Stomach smooth muscle (tissue), 2 donors: ENCODE results near the gene PNMT.
"Not testable (repeated sequence)": the region's sequence is repeated elsewhere in the genome, so short reads cannot be mapped to it uniquely, and the experiment has no call there.

Experiments
- H3K27ac ChIP-seq: one replicate; pipeline ENCODE4 v1.7.0; 2013; ENCODE audit warnings: mild to moderate bottlenecking, low read length, inconsistent platforms
- H3K27me3 ChIP-seq, 2 donors: one replicate each; pipeline ENCODE4 v1.7.0; 2013; ENCODE audit warnings: low read length in 2 of 2; ENCODE audit not compliant: insufficient read depth in 2 of 2, control insufficient read depth in 1 of 2
- H3K36me3 ChIP-seq, 2 donors: one replicate each; pipeline ENCODE4 v1.7.0; 2013; ENCODE audit warnings: low read length in 2 of 2; ENCODE audit not compliant: control insufficient read depth in 2 of 2, insufficient read depth in 2 of 2
- H3K4me1 ChIP-seq: one replicate; pipeline ENCODE4 v1.7.0; 2013; ENCODE audit warnings: low read length; ENCODE audit not compliant: control insufficient read depth, insufficient read depth
- H3K4me3 ChIP-seq, 2 donors: one replicate each; pipeline ENCODE4 v1.7.0; 2013; ENCODE audit warnings: low read length in 2 of 2
- H3K9ac ChIP-seq, 2 donors: one replicate each; pipeline ENCODE4 v1.7.0; 2013; ENCODE audit warnings: low read length in 2 of 2, mild to moderate bottlenecking in 1 of 2
- H3K9me3 ChIP-seq, 2 donors: one replicate each; pipeline ENCODE4 v1.7.0; 2013; ENCODE audit warnings: low read length in 2 of 2; ENCODE audit not compliant: control insufficient read depth in 2 of 2
- donor health status: healthy.
- donor health status: Pancreatic carcinoma.

The PNMT gene

DNA sequence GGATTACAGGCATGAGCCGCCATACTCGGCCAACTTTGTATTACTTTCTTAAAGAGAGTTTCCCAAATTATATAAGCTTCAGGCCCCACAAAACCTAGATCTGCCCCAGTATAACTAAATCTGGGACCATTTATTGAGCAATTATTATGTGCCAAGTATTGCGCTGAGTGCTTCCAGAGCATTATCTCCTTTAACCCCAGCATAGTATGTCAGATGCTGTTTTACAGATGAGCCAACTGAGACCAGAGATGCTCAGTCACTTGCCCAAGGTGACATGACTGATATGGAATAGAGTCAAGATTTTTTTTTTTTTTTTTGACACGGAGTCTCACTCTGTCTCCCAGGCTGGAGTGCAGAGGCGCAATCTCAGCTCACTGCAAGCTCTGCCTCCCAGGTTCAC lies 29.7 kb downstream of the PNMT start:
- Histone ChIP-seq H3K27me3 (no peaks in the 10 kb centered on the region), H3K4me3 (no peak overlapping the region), H3K36me3 (no peaks in the 10 kb centered on the region), H3K9ac (no peak overlapping the region), H3K9me3 (no peaks in the 10 kb centered on the region), H3K27ac (no peak overlapping the region), H3K4me1 (peaks cover 24% of the 10 kb centered on the region)

DNA sequence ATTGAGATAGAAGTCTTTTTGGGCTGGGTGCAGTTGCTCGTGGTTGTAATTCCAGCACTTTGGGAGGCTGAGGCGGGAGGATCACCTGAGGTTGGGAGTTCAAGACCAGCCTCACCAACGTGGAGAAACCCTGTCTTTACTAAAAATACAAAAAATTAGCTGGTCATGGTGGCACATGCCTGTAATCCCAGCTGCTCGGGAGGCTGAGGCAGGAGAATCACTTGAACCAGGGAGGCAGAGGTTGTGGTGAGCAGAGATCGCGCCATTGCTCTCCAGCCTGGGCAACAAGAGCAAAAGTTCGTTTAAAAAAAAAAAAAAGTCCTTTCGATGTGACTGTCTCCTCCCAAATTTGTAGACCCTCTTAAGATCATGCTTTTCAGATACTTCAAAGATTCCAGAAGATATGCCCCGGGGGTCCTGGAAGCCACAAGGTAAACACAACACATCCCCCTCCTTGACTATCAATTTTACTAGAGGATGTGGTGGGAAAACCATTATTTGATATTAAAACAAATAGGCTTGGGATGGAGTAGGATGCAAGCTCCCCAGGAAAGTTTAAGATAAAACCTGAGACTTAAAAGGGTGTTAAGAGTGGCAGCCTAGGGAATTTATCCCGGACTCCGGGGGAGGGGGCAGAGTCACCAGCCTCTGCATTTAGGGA lies 31.0 kb downstream of the PNMT start:
- H3K9ac ChIP-seq, result peak overlapping the region; percentile 72 to 73
- H3K27ac ChIP-seq, result peak overlapping the region; percentile 62
- not testable (repeated sequence) for H3K27me3 ChIP-seq, H3K9me3 ChIP-seq, H3K36me3 ChIP-seq
- peak overlapping the region; percentile 72 to 79 for H3K4me3 ChIP-seq
- H3K4me1 ChIP-seq, result peaks cover 24% of the 10 kb centered on the region

DNA sequence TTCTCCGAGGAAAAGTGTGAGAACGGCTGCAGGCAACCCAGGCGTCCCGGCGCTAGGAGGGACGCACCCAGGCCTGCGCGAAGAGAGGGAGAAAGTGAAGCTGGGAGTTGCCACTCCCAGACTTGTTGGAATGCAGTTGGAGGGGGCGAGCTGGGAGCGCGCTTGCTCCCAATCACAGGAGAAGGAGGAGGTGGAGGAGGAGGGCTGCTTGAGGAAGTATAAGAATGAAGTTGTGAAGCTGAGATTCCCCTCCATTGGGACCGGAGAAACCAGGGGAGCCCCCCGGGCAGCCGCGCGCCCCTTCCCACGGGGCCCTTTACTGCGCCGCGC lies 31.5 kb downstream of the PNMT start, which contains the start of gene ERBB2:
TSS of gene ERBB2 (plus strand) at position 247 of the 330 bp plus-strand sequence. CDS start 175 bp downstream, outside the sequence.
- Histone ChIP-seq H3K4me3 (peak within 1 kb of the TSS; percentile 72 to 79), H3K27ac (peak within 1 kb of the TSS; percentile 62), H3K9ac (peak within 1 kb of the TSS; percentile 73 to 78), H3K9me3 (no peaks in the 10 kb centered on the region), H3K27me3 (no peaks in the 10 kb centered on the region), H3K4me1 (peaks cover 28% of the 10 kb centered on the region), H3K36me3 (no peaks in the 10 kb centered on the region)

DNA sequence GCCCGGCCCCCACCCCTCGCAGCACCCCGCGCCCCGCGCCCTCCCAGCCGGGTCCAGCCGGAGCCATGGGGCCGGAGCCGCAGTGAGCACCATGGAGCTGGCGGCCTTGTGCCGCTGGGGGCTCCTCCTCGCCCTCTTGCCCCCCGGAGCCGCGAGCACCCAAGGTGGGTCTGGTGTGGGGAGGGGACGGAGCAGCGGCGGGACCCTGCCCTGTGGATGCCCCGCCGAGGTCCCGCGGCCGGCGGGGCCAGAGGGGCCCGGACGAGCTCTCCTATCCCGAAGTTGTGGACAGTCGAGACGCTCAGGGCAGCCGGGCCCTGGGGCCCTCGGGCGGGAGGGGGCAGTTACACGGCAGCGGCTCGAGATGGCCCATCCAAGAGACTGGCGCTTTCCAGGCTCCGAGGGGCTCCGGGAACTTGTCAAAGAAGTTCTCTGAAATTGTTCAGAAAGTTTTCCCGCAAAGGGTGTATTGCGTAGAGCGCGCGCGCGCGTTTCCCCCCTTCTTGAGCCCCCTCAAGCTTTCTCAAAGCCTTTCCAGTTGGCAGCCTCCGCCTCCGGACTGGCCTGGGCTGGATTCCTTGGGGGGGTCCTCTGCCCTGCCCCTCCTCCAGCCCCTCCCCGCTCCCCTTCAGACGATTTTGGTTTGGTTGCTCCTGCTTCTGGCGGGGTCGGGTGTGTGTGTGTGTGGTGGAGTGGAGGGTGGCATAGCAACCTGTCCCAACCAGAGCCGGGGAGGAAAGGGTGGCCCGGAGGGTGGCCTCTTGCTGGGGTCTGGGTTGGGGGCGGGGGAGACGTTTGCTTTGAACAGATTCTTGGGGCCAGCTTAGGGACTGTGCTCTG lies 32.1 kb downstream of the PNMT start:
- no peaks in the 10 kb centered on the region for H3K9me3 ChIP-seq
- peak overlapping the region; percentile 72 to 79 for H3K4me3 ChIP-seq
- H3K36me3 ChIP-seq, result no peaks in the 10 kb centered on the region
- H3K27me3 ChIP-seq, result no peaks in the 10 kb centered on the region
- H3K4me1 ChIP-seq, result peaks cover 32% of the 10 kb centered on the region
- peak overlapping the region; percentile 62 for H3K27ac ChIP-seq
- H3K9ac ChIP-seq, result peak overlapping the region; percentile 73 to 78

DNA sequence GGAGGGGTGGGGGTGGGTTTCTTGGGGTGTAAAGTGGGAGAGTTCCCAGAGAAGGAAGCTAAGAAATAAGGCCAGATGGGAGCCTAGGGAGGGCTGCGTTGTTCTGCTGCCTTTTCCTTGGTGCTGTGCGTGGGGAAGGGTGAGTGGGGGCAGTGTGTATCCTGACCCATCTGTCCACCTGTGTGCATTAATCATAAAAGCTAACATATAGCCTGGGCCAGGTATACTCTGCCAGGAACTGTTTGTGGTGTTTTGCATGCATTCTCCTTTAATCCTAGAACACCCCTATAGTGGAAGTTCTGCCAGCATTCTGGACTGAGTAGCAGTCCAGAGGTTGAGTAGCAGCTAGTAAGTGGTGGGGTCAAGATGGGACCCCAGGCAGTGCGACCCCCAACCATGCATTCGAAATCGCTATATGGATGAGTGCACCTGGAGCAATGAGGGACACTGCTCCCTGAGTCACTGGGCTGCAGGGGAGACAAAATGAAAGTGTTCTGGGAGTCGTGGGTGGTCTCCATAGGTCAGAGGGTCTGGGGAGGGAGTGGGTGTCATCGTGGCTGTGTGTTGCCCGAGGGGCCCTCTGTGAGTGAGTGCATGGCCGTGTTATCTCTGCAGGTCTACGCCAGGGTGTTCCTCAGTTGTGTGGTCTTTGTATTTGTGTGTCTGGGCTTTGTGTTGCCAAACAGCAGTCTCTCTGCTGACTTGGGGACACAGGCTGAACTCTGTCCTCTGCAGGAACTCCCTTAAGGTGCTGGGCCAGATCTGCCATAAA lies 32.9 kb downstream of the PNMT start:
- peak overlapping the region; percentile 72 to 79 for H3K4me3 ChIP-seq
- H3K9me3 ChIP-seq, result no peaks in the 10 kb centered on the region
- H3K27me3 ChIP-seq, result no peaks in the 10 kb centered on the region
- H3K36me3 ChIP-seq, result no peaks in the 10 kb centered on the region
- H3K9ac ChIP-seq, result peak overlapping the region; percentile 64 to 73
- peak overlapping the region; percentile 62 for H3K27ac ChIP-seq
- H3K4me1 ChIP-seq, result peaks cover 34% of the 10 kb centered on the region

DNA sequence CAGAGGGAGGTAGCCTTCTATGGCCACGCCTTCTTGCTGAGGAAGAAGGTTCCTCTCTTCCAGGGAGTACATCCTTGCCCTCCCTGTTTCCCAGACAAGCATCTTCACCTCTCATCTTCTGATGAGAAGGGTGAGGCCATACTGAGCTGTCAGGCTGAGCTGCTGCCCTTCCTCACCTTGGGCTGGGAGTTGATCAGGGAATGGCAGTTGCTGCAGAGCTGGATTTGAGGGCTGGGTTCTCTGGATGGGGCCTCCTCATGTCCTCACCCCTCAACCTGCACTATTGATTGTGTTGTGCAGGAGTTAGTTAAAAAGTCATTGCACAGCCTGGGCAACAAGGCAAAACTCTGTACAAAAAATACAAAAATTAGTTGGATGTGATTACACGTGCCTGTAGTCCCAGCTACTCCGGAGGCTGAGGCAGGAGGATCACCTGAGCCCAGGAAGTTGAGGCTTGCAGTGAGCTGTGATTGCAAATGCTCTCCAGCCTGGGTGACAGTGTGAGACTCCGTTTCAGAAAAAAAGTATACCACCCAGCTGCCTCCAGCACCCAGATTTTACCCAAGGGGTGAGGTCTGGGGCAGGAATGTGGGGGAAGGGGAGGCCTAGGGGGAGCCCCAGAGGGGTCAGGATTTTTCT lies 33.6 kb downstream of the PNMT start:
- Histone ChIP-seq H3K4me3 (peak overlapping the region in 1 of 2 donors; percentile 79), H3K4me1 (peaks cover 36% of the 10 kb centered on the region), H3K27me3 (no peaks in the 10 kb centered on the region), H3K36me3 (peaks cover 0 to 2% of the 10 kb centered on the region in 2 donors), H3K9ac (no peak overlapping the region), H3K27ac (no peak overlapping the region), H3K9me3 (no peaks in the 10 kb centered on the region)

DNA sequence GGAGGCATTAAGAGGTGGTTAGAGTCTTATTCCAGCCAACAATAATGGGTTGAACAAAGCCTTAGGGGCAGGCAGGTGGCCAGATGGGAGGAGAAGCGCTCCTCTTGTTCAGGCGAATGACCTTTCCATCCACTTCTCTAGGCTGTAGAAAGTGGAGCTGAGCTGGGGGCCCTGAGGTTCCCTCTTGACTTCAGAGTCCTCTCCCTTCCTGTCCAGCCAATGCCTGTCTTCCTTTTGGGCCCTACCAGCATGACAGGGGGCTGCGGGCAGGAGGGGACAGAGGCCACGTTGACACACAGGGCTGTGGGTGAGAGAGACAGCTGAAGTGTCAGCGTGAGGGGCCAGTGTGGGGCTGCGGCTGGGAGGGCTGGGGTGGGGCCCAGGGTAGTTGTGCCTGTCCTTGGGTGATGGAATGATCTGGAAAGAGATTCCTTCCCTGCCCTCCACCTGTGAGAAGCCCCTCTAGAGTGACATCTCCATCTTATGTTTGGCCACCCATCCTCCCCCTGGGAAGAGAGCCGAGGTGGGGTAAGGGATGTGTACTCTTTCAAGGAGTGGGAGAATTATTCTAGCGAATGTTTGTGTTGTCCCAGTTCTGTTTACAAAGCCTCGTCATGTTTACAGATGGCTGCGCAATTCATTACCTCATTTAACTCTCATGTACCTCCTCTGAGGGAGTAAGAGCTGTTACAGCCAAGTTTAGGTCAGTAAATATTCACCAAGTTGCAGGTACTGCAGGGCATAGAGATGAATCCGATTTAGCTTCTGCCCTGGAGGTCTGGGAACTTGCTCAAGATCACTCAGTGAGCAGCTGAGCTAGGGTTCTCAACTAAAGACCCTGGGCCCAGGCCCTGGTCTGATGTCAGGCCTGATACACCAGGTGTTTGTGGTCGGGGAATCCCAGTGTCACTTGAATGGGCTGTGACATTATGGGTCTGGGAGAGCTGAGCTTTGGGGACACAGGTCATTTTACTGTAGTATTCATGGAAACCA lies 34.9 kb downstream of the PNMT start:
- H3K4me1 ChIP-seq, result peaks cover 36% of the 10 kb centered on the region
- no peak overlapping the region for H3K9ac ChIP-seq

DNA sequence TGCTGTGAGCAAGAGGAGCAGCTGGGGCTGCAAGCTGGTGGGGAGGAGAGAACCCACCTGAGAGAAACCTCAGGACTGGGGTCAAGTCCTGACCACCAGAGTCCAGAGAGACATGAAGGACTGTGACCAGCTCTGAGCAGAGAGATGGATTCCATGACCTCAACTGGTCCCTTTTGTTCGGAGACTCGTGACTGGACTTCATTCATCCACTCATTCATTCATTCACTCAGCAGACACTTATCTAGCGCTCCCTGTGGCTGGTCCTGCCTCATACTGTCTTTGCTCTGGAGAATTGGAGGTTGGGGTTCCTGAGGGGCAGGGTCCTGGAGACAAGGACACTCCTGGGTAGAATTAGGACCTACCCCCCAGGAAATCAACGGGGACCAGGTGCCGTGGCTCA lies 35.7 kb downstream of the PNMT start:
- no peak overlapping the region for H3K27ac ChIP-seq
- H3K9ac ChIP-seq, result no peak overlapping the region
- H3K4me3 ChIP-seq, result no peak overlapping the region
- H3K36me3 ChIP-seq, result peaks cover 6 to 15% of the 10 kb centered on the region in 2 donors
- no peaks in the 10 kb centered on the region for H3K27me3 ChIP-seq
- no peaks in the 10 kb centered on the region for H3K9me3 ChIP-seq
- H3K4me1 ChIP-seq, result peaks cover 36% of the 10 kb centered on the region

More for the DNA sequence above, 34.9 kb downstream of the PNMT start:
- Histone ChIP-seq H3K4me3 (no peak overlapping the region), H3K27ac (no peak overlapping the region), H3K27me3 (no peaks in the 10 kb centered on the region), H3K9me3 (no peaks in the 10 kb centered on the region), H3K36me3 (peaks cover 6 to 10% of the 10 kb centered on the region in 2 donors)

DNA sequence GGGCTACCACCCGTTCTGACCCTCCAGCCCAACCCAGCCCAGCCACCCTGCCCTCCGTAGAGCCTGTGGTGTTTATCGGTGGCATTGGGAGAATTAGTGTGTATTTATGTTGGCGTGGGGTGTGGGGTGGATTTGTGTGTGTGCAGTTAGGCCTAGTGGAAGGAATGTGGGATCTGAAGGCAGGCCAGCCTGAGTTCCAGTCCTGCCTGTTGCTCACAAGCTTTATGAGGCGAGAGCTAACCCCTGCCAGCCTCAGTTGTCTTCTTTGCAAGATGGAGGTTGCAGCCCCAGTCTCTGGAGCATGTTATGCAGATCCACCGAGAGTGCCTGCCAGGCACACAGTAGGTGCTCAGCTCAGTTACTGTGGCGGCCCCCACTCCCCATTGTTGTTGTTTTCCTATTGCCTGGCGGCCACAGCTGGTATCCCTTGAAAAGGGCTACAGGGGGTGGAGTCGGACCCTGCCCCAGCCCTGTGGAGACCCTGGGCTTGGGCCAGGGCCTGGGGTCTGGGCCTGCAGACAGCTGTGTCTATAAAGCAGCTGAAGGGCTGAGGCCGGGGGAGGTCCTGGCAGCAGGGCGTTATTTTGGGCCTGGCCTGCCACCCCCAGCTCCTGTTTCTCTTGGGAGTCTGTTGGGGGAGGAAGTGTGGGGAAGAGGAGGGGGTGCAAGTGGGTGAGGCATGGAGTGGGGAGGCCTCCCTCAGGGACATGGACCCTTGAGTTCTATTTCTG lies 36.7 kb downstream of the PNMT start:
- Histone ChIP-seq H3K9ac (no peak overlapping the region), H3K4me1 (peaks cover 31% of the 10 kb centered on the region), H3K36me3 (peaks cover 6 to 22% of the 10 kb centered on the region in 2 donors)

More for the DNA sequence above, 36.7 kb downstream of the PNMT start:
- Histone ChIP-seq H3K4me3 (no peak overlapping the region), H3K27me3 (no peaks in the 10 kb centered on the region), H3K9me3 (no peaks in the 10 kb centered on the region), H3K27ac (no peak overlapping the region)
